Fibroblast of skin of right quadriceps (primary cell): ENCODE measurements around the gene TRIM74.
"Not testable (repeated sequence)": the region's sequence is repeated elsewhere in the genome, so short reads cannot be mapped to it uniquely, and the experiment has no call there.

Experiments
- DNase-seq: peaks from one replicate; pipeline ENCODE4 v3.0.0-alpha.2; 2013

The TRIM74 gene

GRCh38 chr7:72968980-72969516 lies at the start of gene TRIM74:
Gene TRIM74, minus strand, starts transcription at chr7:72969466. Its CDS starts 3,309 bp downstream, at chr7:72966157.
- DNase-seq = not testable (repeated sequence)

- DNase-seq = not testable (repeated sequence)
These were observed 37.2 kb upstream of the TRIM74 start for GRCh38 chr7:73006491-73006890.

DNA sequence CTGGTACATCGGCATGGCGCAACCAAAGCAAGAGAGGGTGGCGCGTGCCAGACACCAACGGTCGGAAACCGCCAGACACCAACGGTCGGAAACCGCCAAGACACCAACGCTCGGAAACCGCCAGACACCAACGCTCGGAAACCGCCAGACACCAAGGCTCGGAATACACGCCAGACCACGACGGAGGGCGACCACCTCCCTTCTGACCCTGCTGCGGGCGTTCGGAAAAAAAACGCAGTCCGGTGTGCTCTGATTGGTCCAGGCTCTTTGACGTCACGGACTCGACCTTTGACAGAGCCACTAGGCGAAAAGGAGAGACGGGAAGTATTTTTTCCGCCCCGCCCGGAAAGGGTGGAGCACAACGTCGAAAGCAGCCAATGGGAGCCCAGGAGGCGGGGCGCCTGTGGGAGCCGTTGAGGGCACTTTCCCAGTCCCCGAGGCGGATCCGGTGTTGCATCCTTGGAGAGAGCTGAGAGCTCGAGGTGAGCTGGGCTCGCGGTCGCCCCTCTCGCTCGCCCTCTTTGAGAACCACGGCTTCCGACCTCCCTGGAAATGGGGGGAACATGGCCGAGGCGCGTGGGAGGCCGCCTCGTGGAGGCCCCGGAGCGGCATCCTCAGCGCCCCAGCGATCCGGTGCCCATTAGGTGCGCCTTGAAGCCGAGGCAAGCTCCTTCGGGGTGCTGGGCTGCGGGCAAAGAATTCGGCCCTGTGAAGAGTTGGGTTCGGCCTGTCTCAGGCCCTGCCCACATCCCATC lies 36.6 kb upstream of the TRIM74 start:
- DNase-seq = not testable (repeated sequence)

GRCh38 chr7:73005356-73005692 lies 36.1 kb upstream of the TRIM74 start:
- DNase-seq = not testable (repeated sequence)

GRCh38 chr7:72997887-72998468 lies 28.7 kb upstream of the TRIM74 start:
- not testable (repeated sequence) for DNase-seq

DNA sequence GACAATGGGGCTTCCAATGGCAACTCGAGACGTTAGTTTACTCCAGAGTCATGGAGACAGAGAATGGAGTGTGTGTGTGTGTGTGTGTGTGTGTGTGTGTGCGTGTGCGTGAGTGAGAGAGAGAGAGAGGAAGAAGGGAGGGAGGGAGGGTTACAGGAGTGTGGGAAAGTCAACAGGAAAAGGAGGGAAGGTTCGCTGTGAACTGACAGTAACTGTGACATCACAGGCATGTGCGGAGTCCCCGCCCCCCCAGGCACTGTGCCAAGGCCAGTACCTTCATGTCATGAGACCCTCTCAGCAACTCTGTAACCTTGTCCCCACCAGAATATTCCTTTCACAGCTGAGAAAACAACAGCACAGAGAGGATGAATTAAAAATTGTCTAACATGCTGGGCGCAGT lies 28.2 kb upstream of the TRIM74 start:
- DNase-seq = not testable (repeated sequence)

DNA sequence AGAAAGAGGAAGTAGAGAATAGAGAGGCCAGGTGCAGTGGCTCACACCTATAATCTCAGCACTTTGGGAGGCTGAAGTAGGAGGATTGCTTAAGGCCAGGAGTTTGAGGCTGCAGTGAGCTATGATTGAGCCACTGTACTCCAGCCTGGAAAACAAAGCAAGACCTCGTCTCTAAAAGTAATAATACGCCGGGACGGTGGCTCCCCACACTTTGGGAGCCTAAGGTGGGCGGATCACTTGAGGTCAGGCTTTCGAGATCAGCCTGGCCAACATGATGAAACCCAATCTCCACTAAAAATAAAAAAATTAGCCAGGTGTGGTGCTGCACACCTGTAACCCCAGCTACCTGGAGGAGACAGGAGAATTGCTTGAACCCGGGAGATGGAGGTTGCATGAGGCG lies 26.2 kb upstream of the TRIM74 start:
- not testable (repeated sequence) for DNase-seq

- DNase-seq = not testable (repeated sequence)
These were observed 21.1 kb upstream of the TRIM74 start for GRCh38 chr7:72990146-72990913.

DNA sequence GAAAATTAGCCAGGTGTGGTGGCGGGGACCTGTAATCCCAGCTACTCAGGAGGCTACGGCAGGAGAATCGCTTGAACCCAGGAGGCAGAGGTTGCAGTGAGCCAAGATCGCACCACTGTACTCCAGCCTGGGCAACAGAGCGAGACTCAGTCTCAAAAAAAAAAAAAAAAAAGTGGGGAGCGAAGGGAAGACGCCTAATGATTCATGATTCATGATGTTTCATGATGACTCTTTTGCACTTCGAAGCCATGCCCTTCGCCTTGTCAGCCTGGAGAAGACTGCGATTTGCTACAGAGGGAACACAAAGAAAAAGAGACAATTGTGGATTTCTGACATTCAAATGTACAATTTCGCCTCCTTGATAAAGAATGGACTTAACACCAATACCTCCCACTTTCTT lies 12.8 kb upstream of the TRIM74 start:
- DNase-seq = not testable (repeated sequence)

- not testable (repeated sequence) for DNase-seq
These were observed 11.1 kb upstream of the TRIM74 start for GRCh38 chr7:72980382-72980781.

DNA sequence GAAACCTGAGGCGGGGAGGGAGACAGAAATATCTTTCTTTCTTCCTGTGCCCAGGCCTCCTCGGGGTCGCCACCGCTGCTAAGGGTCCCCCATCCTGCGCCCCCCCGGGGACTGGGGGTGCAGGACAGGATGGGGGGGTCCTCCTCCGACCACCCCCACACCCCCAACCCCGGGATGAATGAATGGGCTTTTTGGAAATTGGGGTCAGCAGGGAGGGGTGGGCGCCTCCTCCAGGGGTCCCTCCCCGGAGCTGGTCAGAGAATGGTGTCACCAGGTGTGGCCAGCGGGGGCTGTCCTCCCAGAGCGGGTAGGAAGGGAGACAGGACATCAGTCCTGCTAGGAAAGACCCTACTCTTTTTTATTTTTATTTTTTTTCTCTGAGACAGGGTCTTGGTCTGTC lies 7.2 kb upstream of the TRIM74 start:
- not testable (repeated sequence) for DNase-seq

DNA sequence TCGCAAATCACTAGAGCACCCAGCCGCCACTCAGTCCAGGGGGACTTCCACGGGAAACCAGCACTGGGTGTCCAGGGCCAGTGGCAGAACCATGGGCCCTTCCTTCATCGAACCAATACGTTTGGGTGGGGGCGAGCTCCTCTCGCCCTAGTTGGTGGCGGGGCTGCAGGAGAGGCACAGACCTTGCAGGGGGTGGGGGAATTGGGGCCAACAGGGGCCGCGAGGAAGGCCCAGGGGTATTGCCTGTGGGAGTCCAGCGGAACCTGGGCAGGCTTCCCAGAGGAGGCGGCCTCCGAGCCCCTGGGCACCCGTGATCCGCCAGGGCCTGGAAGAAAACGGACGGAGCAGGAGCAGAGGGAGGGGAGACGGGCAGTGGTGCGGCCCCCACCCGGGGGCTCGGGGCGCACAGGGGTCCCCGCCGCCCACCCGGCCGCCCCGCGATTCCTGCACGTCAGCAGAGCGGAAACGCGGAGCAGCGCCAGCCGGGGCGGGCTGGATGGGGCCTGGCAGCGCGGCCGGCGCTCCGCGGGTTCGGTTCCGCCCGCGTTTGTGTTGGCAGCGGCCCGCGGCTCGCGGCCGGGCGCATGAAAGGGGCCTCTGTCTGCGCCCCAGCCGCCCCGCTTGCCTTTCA lies 6.5 kb upstream of the TRIM74 start:
- not testable (repeated sequence) for DNase-seq

DNA sequence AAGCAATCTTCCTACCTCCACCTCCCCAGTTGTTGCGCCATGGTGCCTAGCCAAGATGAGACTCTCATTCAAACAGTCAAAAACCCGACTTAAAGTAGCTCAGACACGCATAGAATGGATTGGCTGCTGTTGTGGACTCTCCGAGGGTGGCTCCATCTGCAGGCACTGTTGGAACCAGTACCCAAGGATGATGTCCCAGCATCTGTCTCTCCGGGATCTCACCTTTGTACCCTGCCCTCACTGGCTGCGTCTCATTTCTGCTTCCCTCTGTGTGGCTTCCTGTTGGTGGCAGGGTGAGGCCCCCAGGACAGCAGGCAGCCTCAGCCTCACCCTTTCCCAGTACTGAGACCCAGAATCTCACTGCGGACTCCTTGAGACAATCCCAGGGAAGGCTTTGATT lies 5.5 kb upstream of the TRIM74 start:
- DNase-seq = not testable (repeated sequence)

DNA sequence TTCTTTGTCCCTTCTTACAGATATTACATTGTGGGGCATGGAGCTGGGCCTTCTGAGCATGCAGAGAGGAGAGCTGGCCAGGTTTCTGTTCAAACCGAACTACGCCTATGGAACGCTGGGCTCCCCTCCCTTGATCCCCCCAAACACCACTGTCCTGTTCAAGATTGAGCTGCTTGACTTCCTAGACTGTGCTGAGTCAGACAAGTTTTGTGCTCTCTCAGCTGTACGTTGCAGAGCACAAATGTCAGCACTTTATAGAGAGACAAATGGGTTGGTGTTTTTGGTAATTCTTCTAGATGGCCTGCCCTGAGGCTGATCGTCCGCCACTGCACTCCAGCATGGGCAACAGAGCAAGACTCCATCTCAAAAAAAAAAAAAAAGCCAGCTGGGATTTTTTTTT lies 2.2 kb upstream of the TRIM74 start:
- not testable (repeated sequence) for DNase-seq

GRCh38 chr7:72969688-72970087 lies 422 bp upstream of the TRIM74 start:
- not testable (repeated sequence) for DNase-seq

DNA sequence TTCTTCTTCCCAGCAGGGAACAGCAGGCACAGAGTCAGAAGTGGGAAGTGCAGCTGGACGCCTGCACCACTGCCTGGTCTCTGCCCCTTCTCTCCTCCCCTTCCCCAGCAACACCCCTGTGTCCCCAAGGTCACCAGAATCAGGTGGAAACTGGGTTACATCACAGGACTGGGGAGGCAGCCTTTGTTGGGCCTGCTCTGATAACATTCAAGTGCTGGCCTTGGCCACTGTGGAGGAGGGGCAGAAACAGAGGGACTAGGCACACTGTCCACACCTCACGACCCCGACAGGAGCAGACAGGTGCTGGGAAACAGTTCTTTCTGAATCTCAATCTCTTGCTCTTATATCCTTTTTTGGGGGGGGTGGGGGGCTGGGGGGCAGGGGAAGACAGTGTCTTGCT lies 2.4 kb downstream of the TRIM74 start:
- not testable (repeated sequence) for DNase-seq

- DNase-seq = not testable (repeated sequence)
These were observed 3.9 kb downstream of the TRIM74 start for GRCh38 chr7:72965186-72965975.

- DNase-seq = not testable (repeated sequence)
These were observed 6.2 kb downstream of the TRIM74 start for GRCh38 chr7:72963056-72963455.

- not testable (repeated sequence) for DNase-seq
These were observed 8.0 kb downstream of the TRIM74 start for GRCh38 chr7:72961346-72961650.

- not testable (repeated sequence) for DNase-seq
These were observed 8.5 kb downstream of the TRIM74 start for GRCh38 chr7:72960626-72961345.

DNA sequence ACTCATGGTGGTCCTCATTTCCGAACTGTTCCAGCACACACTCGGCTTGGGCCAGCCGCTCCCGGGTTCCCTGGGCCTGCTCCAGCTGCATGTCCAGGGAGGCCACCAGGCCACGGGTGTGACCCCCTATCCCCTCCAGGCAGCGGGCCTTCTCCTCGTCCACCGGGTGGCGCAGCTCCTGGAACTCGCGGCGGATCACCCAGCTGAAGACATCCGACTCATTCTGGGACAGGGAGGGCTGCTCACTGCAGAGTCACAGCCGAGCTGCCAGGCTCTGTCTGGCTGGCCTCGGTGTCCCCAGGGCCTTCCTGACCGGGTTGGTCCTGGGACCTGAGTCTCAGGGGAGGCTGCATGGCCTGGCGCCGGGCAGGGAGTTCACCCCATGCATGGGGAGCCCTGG lies 9.2 kb downstream of the TRIM74 start:
- DNase-seq = not testable (repeated sequence)
